Mammary epithelial cell (primary cell): ENCODE data around the gene CYB5A.

Experiments
- EZH2 ChIP-seq: IDR thresholded peaks from 2 replicates; pipeline ENCODE4 v1.6.1; 2012; ENCODE audit warnings: low read length, inconsistent platforms, borderline replicate concordance
- TF ChIP-seq, protein P1 (sequence below), 2 donors: IDR thresholded peaks in 1 of 2; conservative IDR thresholded peaks in 1 of 2; 2 replicates each; pipeline ENCODE4 v1.5.1; 2011 to 2012; ENCODE audit warnings: inconsistent platforms in 2 of 2, low read length in 2 of 2, mild to moderate bottlenecking in 2 of 2, control low read depth in 1 of 2, low read depth in 1 of 2; ENCODE audit not compliant: insufficient read depth in 1 of 2; ENCODE audit errors: extremely low read depth in 1 of 2

- TF ChIP-seq, protein P1, sequence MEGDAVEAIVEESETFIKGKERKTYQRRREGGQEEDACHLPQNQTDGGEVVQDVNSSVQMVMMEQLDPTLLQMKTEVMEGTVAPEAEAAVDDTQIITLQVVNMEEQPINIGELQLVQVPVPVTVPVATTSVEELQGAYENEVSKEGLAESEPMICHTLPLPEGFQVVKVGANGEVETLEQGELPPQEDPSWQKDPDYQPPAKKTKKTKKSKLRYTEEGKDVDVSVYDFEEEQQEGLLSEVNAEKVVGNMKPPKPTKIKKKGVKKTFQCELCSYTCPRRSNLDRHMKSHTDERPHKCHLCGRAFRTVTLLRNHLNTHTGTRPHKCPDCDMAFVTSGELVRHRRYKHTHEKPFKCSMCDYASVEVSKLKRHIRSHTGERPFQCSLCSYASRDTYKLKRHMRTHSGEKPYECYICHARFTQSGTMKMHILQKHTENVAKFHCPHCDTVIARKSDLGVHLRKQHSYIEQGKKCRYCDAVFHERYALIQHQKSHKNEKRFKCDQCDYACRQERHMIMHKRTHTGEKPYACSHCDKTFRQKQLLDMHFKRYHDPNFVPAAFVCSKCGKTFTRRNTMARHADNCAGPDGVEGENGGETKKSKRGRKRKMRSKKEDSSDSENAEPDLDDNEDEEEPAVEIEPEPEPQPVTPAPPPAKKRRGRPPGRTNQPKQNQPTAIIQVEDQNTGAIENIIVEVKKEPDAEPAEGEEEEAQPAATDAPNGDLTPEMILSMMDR (conservative IDR thresholded peaks at IDR 0.05 in 1 of 2, IDR thresholded peaks at IDR 0.05 in 1 of 2; ENCODE audit: extremely low read depth in 1 of 2, insufficient read depth in 1 of 2, low read depth in 1 of 2, low read length in 2 of 2), result no peak
- no peak for TF ChIP-seq EZH2
Measured at GRCh38 chr18:74228312-74228711, 63.5 kb downstream of the CYB5A start.
